Esophagus muscularis mucosa (tissue), 4 donors: Measurements from ENCODE around the gene FUT8. TPM values are rescaled to one million over a fixed set of nuclear protein-coding genes. Genes with fewer than 3 reads are reported as not detected.
"Not testable (repeated sequence)": the region's sequence is repeated elsewhere in the genome, so short reads cannot be mapped to it uniquely, and the experiment has no call there.

Experiments
- DNase-seq: peaks from one replicate; pipeline ENCODE4 v3.0.0-alpha.2; 2017; ENCODE audit errors: extremely low spot score
- H3K27ac ChIP-seq, 4 donors: fragments of 200-600 bp; sonication (generic); replicated peaks in 1 of 4; 1 replicate in 3 of 4; 2 replicates in 1 of 4; pipeline ENCODE4 v1.5.1; 2016 to 2019; ENCODE audit warnings: mild to moderate bottlenecking in 1 of 4
- H3K27me3 ChIP-seq, 4 donors: fragments of 200-600 bp; sonication (generic); one replicate each; pipeline versions ENCODE4 v1.5.1 to v1.6.0; 2016 to 2019
- H3K36me3 ChIP-seq, 4 donors: fragments of 200-600 bp; sonication (generic); one replicate each; pipeline ENCODE4 v1.5.1; 2016 to 2019
- H3K4me1 ChIP-seq, 4 donors: fragments of 200-600 bp; sonication (generic); one replicate each; pipeline ENCODE4 v1.5.1; 2016 to 2019
- H3K4me3 ChIP-seq, 4 donors: fragments of 200-600 bp; sonication (generic); 1 replicate in 2 of 4; 2 replicates in 2 of 4; pipeline ENCODE4 v1.5.1; 2016 to 2019; ENCODE audit warnings: mild to moderate bottlenecking in 4 of 4, moderate library complexity in 1 of 4
- H3K9me3 ChIP-seq, 4 donors: fragments of 200-600 bp; sonication (generic); 1 replicate in 3 of 4; 2 replicates in 1 of 4; pipeline ENCODE4 v1.5.1; 2016 to 2019
- EP300 ChIP-seq: sonication (generic); formaldehyde crosslinking; IDR thresholded peaks from one replicate; pipeline ENCODE4 v1.6.1; 2017; ENCODE audit warnings: antibody characterized with exemption
- POLR2A ChIP-seq: fragments of 450-650 bp; IDR thresholded peaks from one replicate; pipeline ENCODE4 v1.6.1; 2017; ENCODE audit warnings: antibody characterized with exemption, moderate library complexity, mild to moderate bottlenecking, low read depth
- POLR2AphosphoS5 ChIP-seq, 2 donors: sonication (generic); formaldehyde crosslinking; IDR thresholded peaks; one replicate each; pipeline ENCODE4 v1.6.1; 2017; ENCODE audit warnings: antibody characterized with exemption in 2 of 2
- WGBS: methylation state at CpG from one replicate; pipeline ENCODE4 v1.1.5; 2018; 5-methylcytosine and 5-hydroxymethylcytosine counted together
- intact Hi-C: fragments of 100-400 bp; cut with DNase I; formaldehyde crosslinking; loops from one replicate; pipeline ENCODE4 v1.15.1; 2023
- total RNA-seq, 4 donors: library from RNA; depleted of rRNA; stranded (reverse); fragments of >200 nt; gene quantifications; one replicate each; pipeline versions ENCODE4 v1.1.0 to v1.2.1, GENCODE V29; 2016
- TF ChIP-seq, protein P1 (sequence below), 3 experiments: fragments of 200-600 bp in 2 of 3; fragments of 450-650 bp in 1 of 3; sonication (generic) in 2 of 3; IDR thresholded peaks; one replicate each; pipeline ENCODE4 v1.5.1; 2017 to 2019; ENCODE audit warnings: antibody characterized with exemption in 3 of 3, mild to moderate bottlenecking in 2 of 3, moderate library complexity in 1 of 3

FUT8 gene
- total RNA-seq, 4 donors from 2014 or later, result 12.8 to 22.2 (median 20.1) TPM

DNA sequence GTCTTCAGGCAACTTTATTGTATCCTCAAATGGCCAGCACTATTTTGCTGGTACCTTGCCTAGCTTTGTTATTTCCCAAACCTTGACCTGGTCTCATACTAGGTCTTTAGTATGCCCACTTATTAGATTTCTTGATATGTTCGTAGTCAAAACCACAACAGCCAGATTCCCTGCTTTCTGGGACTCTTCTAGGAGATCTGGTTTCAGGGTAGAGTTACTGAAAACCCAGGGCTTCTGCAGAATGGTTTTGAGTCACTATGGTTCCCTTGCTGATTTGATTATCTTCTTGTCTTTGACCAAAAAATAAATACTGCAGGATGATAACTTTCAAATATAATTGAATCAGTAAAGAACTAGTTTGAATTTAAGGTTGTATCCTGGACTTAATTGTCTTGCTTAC, 211.2 kb downstream of the FUT8 start:
- no peaks in the 10 kb centered on the region for H3K4me1 ChIP-seq
- no peak overlapping the region for H3K4me3 ChIP-seq
- TF ChIP-seq POLR2AphosphoS5 (IDR thresholded peaks at IDR 0.05), result no peak
- TF ChIP-seq, protein P1, sequence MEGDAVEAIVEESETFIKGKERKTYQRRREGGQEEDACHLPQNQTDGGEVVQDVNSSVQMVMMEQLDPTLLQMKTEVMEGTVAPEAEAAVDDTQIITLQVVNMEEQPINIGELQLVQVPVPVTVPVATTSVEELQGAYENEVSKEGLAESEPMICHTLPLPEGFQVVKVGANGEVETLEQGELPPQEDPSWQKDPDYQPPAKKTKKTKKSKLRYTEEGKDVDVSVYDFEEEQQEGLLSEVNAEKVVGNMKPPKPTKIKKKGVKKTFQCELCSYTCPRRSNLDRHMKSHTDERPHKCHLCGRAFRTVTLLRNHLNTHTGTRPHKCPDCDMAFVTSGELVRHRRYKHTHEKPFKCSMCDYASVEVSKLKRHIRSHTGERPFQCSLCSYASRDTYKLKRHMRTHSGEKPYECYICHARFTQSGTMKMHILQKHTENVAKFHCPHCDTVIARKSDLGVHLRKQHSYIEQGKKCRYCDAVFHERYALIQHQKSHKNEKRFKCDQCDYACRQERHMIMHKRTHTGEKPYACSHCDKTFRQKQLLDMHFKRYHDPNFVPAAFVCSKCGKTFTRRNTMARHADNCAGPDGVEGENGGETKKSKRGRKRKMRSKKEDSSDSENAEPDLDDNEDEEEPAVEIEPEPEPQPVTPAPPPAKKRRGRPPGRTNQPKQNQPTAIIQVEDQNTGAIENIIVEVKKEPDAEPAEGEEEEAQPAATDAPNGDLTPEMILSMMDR (IDR thresholded peaks at IDR 0.05), result no peak
- TF ChIP-seq EP300, result no peak
- no peak for TF ChIP-seq POLR2A
- H3K9me3 ChIP-seq, result no peaks in the 10 kb centered on the region
- DNase-seq, result no peak
- H3K27me3 ChIP-seq, result no peaks in the 10 kb centered on the region
- H3K27ac ChIP-seq, result no peak overlapping the region
- H3K36me3 ChIP-seq, result peaks cover 0 to 7% (median 3%) of the 10 kb centered on the region in 4 donors
- WGBS, result 100% methylated on average over 1 of the region's 1 CpG
- intact Hi-C loops, result no loop called here

DNA sequence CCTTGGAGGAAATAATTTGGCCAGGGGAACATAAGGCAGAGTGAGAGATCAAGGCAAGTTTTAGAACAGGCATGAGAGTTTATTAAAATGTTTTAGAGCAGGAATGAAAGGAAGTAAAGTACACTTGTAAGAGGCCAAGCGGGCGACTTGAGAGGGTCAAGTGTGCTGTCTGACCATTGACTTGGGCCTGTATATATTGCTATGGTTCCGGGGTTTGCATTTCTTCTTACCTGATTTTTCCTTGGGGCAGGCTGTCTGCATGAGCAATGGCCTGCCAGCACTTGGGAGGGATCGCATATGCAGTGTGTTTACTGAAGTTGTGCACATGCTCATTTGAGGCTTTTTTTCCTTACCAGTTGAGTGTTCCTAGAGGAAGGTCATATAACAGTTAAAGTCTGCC, 214.8 kb downstream of the FUT8 start:
- no peak overlapping the region for H3K4me3 ChIP-seq
- intact Hi-C loops, result no loop called here
- no peaks in the 10 kb centered on the region for H3K27me3 ChIP-seq
- H3K4me1 ChIP-seq, result no peaks in the 10 kb centered on the region
- TF ChIP-seq, protein P1 (IDR thresholded peaks at IDR 0.05), result no peak
- TF ChIP-seq POLR2AphosphoS5 (IDR thresholded peaks at IDR 0.05), result no peak
- WGBS, result 90% methylated on average over 4 of the region's 4 CpGs
- no peak overlapping the region for H3K27ac ChIP-seq
- DNase-seq, result no peak
- no peaks in the 10 kb centered on the region for H3K9me3 ChIP-seq
- peaks cover 0 to 12% (median 4%) of the 10 kb centered on the region in 4 donors for H3K36me3 ChIP-seq

DNA sequence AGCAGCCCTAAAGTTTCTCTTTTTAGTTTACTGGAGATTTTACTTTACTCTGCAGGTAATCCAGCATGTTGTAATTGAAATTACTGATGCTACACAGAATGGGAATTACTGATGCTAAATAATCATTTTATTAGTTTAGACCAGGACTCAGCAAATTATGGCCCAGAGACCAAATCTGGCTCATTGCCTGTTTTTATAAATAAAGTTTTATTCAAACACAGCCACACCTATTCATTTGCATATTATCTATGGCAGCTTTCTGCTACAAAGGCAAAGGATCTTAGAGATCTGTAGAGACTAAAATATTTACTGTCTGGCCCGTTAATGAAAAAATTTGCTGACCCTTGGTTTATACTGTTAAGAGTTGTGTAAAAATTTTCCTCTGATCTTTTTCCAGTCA, 216.1 kb downstream of the FUT8 start:
- H3K27ac ChIP-seq, result no peak overlapping the region
- TF ChIP-seq, protein P1 (IDR thresholded peaks at IDR 0.05), result no peak
- TF ChIP-seq POLR2AphosphoS5 (IDR thresholded peaks at IDR 0.05), result no peak
- no peak for TF ChIP-seq POLR2A
- no peak for TF ChIP-seq EP300
- H3K4me1 ChIP-seq, result no peaks in the 10 kb centered on the region
- H3K9me3 ChIP-seq, result no peaks in the 10 kb centered on the region
- intact Hi-C loops, result no loop called here
- H3K27me3 ChIP-seq, result no peaks in the 10 kb centered on the region
- 61% methylated on average over 1 of the region's 1 CpG for WGBS
- no peak for DNase-seq
- no peak overlapping the region for H3K4me3 ChIP-seq
- peaks cover 0 to 12% (median 5%) of the 10 kb centered on the region in 4 donors for H3K36me3 ChIP-seq

DNA sequence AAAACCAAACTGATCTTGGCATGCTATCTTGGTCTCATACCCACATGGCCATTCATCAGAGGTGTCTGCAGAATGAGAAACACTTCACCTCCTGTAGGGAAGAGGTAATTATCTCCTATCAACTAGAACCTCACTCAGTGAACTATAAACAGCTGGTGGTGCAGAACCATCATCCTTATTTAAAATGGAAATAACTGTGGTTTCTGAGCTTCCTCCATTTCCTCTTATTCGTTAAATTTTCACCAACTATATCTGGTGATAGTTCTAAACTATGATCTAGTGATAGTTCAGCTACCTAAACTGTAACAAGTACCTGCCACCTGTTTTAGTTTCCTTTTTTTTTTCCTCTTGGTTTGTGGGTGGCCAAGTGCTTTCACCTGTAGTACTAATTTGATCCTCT, 218.5 kb downstream of the FUT8 start:
- TF ChIP-seq, protein P1 (IDR thresholded peaks at IDR 0.05), result no peak
- no peak for TF ChIP-seq EP300
- no peak for TF ChIP-seq POLR2A
- TF ChIP-seq POLR2AphosphoS5 (IDR thresholded peaks at IDR 0.05), result no peak
- Histone ChIP-seq H3K9me3 (peaks cover 0 to 8% (median 7%) of the 10 kb centered on the region in 4 donors), H3K27me3 (no peaks in the 10 kb centered on the region), H3K36me3 (peaks cover 0 to 12% (median 6%) of the 10 kb centered on the region in 4 donors), H3K4me1 (no peaks in the 10 kb centered on the region), H3K4me3 (no peak overlapping the region), H3K27ac (no peak overlapping the region)
- intact Hi-C loops, result no loop called here
- 82% methylated on average over 1 of the region's 1 CpG for WGBS
- no peak for DNase-seq

DNA sequence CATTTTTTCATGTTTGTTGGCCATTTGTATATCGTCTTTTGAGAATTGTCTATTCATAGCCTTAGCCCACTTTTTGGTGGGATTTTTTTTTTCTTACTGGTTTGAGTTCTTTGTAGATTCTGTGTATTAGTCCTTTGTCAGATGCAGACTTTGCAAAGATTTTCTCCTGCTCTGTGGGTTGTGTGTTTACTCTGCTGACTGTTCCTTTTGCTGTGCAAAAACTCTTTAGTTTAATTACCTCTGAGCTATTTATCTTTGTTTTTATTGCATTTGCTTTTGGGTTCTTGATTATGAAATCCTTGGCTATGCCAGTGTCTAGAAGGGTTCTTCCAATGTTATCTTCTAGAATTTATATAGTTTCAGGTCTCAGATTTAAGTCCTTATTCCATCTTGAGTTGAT, 220.0 kb downstream of the FUT8 start:
- Histone ChIP-seq H3K4me1 (no peaks in the 10 kb centered on the region), H3K27me3 (no peaks in the 10 kb centered on the region), H3K9me3 (peaks cover 0 to 8% (median 7%) of the 10 kb centered on the region in 4 donors), H3K4me3 (no peak overlapping the region), H3K27ac (no peak overlapping the region), H3K36me3 (peaks cover 0 to 12% (median 6%) of the 10 kb centered on the region in 4 donors)
- intact Hi-C loops, result no loop called here
- DNase-seq, result no peak
- WGBS, result 96% methylated on average over 1 of the region's 1 CpG
- TF ChIP-seq EP300 (no peak), POLR2AphosphoS5 (IDR thresholded peaks at IDR 0.05) (no peak), POLR2A (no peak)
- TF ChIP-seq, protein P1 (IDR thresholded peaks at IDR 0.05), result no peak

DNA sequence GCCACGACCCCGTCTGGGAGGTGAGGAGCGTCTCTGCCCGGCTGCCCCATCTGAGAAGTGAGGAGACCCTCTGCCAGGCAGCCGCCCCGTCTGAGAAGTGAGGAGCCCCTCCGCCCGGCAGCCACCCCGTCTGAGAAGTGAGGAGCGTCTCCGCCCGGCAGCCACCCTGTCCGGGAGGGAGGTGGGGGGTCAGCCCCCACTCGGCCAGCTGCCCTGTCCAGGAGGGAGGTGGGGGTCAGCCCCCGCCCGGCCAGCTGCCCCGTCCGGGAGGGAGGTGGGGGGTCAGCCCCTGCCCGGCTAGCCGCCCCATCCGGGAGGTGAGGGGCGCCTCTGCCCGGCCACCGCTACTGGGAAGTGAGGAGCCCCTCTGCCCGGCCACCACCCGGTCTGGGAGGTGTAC, 221.1 kb downstream of the FUT8 start:
- intact Hi-C loops, result not testable (repeated sequence)

More for the DNA sequence above, 221.1 kb downstream of the FUT8 start:
- H3K27me3 ChIP-seq, H3K4me1 ChIP-seq, H3K4me3 ChIP-seq, H3K27ac ChIP-seq, DNase-seq, H3K9me3 ChIP-seq: not testable (repeated sequence)
- peaks cover 0 to 12% (median 6%) of the 10 kb centered on the region in 4 donors for H3K36me3 ChIP-seq
- 89% methylated on average over 6 of the region's 26 CpGs for WGBS
